Left ventricle myocardium inferior (tissue), 1 donor: ENCODE data around the gene VWA5B1. TPM values are rescaled to one million over a fixed set of nuclear protein-coding genes. Genes with fewer than 3 reads are reported as not detected.

Experiments used
- DNase-seq: peaks from one replicate; pipeline ENCODE4 v3.0.0-alpha.2; 2020
- H3K27ac ChIP-seq: fragments of 200-600 bp; replicated peaks from 2 replicates; pipeline ENCODE4 v1.8.0; 2021
- H3K27me3 ChIP-seq: fragments of 200-600 bp; 2 replicates; pipeline ENCODE4 v1.8.0; 2021; ENCODE audit warnings: low read depth
- H3K36me3 ChIP-seq: fragments of 200-600 bp; 2 replicates; pipeline ENCODE4 v1.8.0; 2021
- H3K4me1 ChIP-seq: fragments of 200-600 bp; 2 replicates; pipeline ENCODE4 v1.8.0; 2021
- H3K4me3 ChIP-seq: fragments of 200-600 bp; 2 replicates; pipeline ENCODE4 v1.8.0; 2021; ENCODE audit warnings: mild to moderate bottlenecking, moderate library complexity
- H3K9me3 ChIP-seq: fragments of 200-600 bp; replicated peaks from 2 replicates; pipeline ENCODE4 v1.8.0; 2021
- intact Hi-C: fragments of 100-400 bp; cut with micrococcal nuclease; formaldehyde crosslinking; loops from one replicate; pipeline ENCODE4 v1.11.0; 2022
- total RNA-seq: library from RNA; stranded (reverse); fragmentation: NEBNext Ultra II Directional; extraction: Animal tissue kit (Norgen Biotek cat#: 25700); gene quantifications from one replicate; pipeline ENCODE4 v1.2.1, GENCODE V29; 2021
- TF ChIP-seq, protein P1 (sequence below): fragments of 200-600 bp; IDR thresholded peaks from 2 replicates; pipeline ENCODE4 v1.8.0; 2021; ENCODE audit warnings: antibody characterized with exemption, mild to moderate bottlenecking, borderline replicate concordance
- donor health status: DM: no; HTN: yes; CAD: no; lungs with severe emphysema.

The VWA5B1 gene
- total RNA-seq, 1 donor from 2014 or later = 0.16 TPM

GRCh38 chr1:20381961-20382360 lies 91.3 kb downstream of the VWA5B1 start:
- Histone ChIP-seq H3K27me3 (peaks cover 97% of the 10 kb centered on the region), H3K4me1 (no peaks in the 10 kb centered on the region), H3K36me3 (no peaks in the 10 kb centered on the region), H3K9me3 (no peaks in the 10 kb centered on the region), H3K27ac (no peak overlapping the region), H3K4me3 (no peak overlapping the region)
- TF ChIP-seq, protein P1, sequence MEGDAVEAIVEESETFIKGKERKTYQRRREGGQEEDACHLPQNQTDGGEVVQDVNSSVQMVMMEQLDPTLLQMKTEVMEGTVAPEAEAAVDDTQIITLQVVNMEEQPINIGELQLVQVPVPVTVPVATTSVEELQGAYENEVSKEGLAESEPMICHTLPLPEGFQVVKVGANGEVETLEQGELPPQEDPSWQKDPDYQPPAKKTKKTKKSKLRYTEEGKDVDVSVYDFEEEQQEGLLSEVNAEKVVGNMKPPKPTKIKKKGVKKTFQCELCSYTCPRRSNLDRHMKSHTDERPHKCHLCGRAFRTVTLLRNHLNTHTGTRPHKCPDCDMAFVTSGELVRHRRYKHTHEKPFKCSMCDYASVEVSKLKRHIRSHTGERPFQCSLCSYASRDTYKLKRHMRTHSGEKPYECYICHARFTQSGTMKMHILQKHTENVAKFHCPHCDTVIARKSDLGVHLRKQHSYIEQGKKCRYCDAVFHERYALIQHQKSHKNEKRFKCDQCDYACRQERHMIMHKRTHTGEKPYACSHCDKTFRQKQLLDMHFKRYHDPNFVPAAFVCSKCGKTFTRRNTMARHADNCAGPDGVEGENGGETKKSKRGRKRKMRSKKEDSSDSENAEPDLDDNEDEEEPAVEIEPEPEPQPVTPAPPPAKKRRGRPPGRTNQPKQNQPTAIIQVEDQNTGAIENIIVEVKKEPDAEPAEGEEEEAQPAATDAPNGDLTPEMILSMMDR = no peak
- intact Hi-C loops = no loop called here
- DNase-seq = no peak

DNA sequence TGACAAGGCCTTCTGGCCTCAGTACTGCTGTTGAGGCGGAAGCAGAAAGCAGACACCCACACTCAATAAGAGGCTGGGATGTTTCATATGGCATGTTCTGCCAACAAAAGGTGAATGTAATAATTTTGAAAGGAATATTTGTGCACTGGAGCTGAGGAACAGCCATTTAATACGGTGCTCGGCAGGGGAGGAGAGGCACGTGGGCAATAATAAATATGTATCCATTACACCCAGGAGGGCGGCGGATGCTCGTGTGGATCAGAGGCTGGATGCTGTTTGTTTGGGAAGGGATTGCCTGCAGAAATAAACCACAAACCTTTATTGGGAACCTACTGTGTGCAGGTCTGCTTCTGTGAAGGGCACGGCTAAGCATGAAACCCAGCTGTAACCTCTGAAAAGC lies 92.0 kb downstream of the VWA5B1 start:
- intact Hi-C loops = no loop called here
- DNase-seq = no peak
- Histone ChIP-seq H3K27me3 (peaks cover 97% of the 10 kb centered on the region), H3K36me3 (no peaks in the 10 kb centered on the region), H3K9me3 (no peaks in the 10 kb centered on the region), H3K27ac (no peak overlapping the region), H3K4me1 (no peaks in the 10 kb centered on the region), H3K4me3 (no peak overlapping the region)
- TF ChIP-seq, protein P1 = no peak

- TF ChIP-seq, protein P1 = no peak
Measured at GRCh38 chr1:20383631-20384030, 93.0 kb downstream of the VWA5B1 start.

DNA sequence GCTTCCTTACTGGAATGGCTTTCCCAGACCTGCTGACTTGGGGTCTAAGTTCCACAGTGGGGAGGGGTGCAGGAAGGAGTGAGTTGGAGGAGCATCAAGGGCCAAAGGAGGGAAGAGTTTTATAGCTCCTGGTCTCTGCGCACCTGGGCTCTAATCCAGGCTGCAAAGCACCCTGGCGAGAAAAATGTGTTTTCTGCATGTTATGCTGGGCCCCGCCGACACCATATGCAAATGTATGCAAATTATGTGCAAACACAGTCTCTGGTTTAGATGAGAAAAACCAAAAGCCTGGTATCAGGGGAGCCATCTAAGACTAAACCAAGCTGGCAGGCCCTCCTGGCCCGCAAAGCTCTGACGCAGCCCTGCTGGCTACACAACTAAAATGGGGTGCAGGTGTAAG lies 95.0 kb downstream of the VWA5B1 start:
- H3K36me3 ChIP-seq = no peaks in the 10 kb centered on the region
- TF ChIP-seq, protein P1 = no peak
- peaks cover 98% of the 10 kb centered on the region for H3K27me3 ChIP-seq
- H3K9me3 ChIP-seq = no peaks in the 10 kb centered on the region
- H3K4me3 ChIP-seq = no peak overlapping the region
- no peaks in the 10 kb centered on the region for H3K4me1 ChIP-seq
- no peak overlapping the region for H3K27ac ChIP-seq
- DNase-seq = no peak
- intact Hi-C loops = no loop called here

More at GRCh38 chr1:20383631-20384030, 93.0 kb downstream of the VWA5B1 start:
- Histone ChIP-seq H3K36me3 (no peaks in the 10 kb centered on the region), H3K4me1 (no peaks in the 10 kb centered on the region), H3K9me3 (no peaks in the 10 kb centered on the region), H3K27ac (no peak overlapping the region), H3K4me3 (no peak overlapping the region), H3K27me3 (peaks cover 98% of the 10 kb centered on the region)
- no peak for DNase-seq
- intact Hi-C loops = no loop called here

GRCh38 chr1:20386323-20387081 lies 95.8 kb downstream of the VWA5B1 start:
- intact Hi-C loops = no loop called here
- Histone ChIP-seq H3K4me3 (no peak overlapping the region), H3K4me1 (no peaks in the 10 kb centered on the region), H3K9me3 (no peaks in the 10 kb centered on the region), H3K27ac (no peak overlapping the region), H3K27me3 (peaks cover 98% of the 10 kb centered on the region), H3K36me3 (no peaks in the 10 kb centered on the region)
- TF ChIP-seq, protein P1 = no peak
- DNase-seq = no peak
